ENCODE measurements around the gene KIF26A. TPM values are rescaled to one million over a fixed set of nuclear protein-coding genes. Genes with fewer than 3 reads are reported as not detected.

KIF26A gene
- total RNA-seq, 1 donor, result under 0.01 TPM

GRCh38 chr14:104101651-104102281 is 36.6 kb upstream of the KIF26A start:
- no peak for TF ChIP-seq CTCF (IDR thresholded peaks at IDR 0.05; ENCODE audit: insufficient read depth, low read length)
- DNase-seq (ENCODE audit: low read depth), result no peak
- H3K4me3 ChIP-seq (ENCODE audit: low read depth, low read length), result no peak overlapping the region

- DNase-seq (ENCODE audit: low read depth), result no peak
These were observed 36.0 kb upstream of the KIF26A start for GRCh38 chr14:104102282-104102914.

GRCh38 chr14:104103061-104103445 is 35.3 kb upstream of the KIF26A start:
- no peak overlapping the region for H3K4me3 ChIP-seq (ENCODE audit: low read depth, low read length)
- no peak for TF ChIP-seq CTCF (IDR thresholded peaks at IDR 0.05; ENCODE audit: insufficient read depth, low read length)

More at GRCh38 chr14:104102282-104102914, 36.0 kb upstream of the KIF26A start:
- no peak overlapping the region for H3K4me3 ChIP-seq (ENCODE audit: low read depth, low read length)
- no peak for TF ChIP-seq CTCF (IDR thresholded peaks at IDR 0.05; ENCODE audit: insufficient read depth, low read length)

GRCh38 chr14:104103446-104104075 is 34.8 kb upstream of the KIF26A start:
- no peak for DNase-seq (ENCODE audit: low read depth)
- TF ChIP-seq CTCF (IDR thresholded peaks at IDR 0.05; ENCODE audit: insufficient read depth, low read length), result no peak
- no peak overlapping the region for H3K4me3 ChIP-seq (ENCODE audit: low read depth, low read length)

More at GRCh38 chr14:104103061-104103445, 35.3 kb upstream of the KIF26A start:
- DNase-seq (ENCODE audit: low read depth), result no peak

- no peak for TF ChIP-seq CTCF (IDR thresholded peaks at IDR 0.05; ENCODE audit: insufficient read depth, low read length)
- DNase-seq (ENCODE audit: low read depth), result no peak
- H3K4me3 ChIP-seq (ENCODE audit: low read depth, low read length), result no peak overlapping the region
These were observed 34.1 kb upstream of the KIF26A start for GRCh38 chr14:104104076-104104901.

- no peak for DNase-seq (ENCODE audit: low read depth)
- no peak overlapping the region for H3K4me3 ChIP-seq (ENCODE audit: low read depth, low read length)
- TF ChIP-seq CTCF (IDR thresholded peaks at IDR 0.05; ENCODE audit: insufficient read depth, low read length), result no peak
These were observed 33.1 kb upstream of the KIF26A start for GRCh38 chr14:104105071-104105821.
